GM18907 (cell line): ENCODE results near the gene CRKL.
"Not testable (repeated sequence)": the region's sequence is repeated elsewhere in the genome, so short reads cannot be mapped to it uniquely, and the experiment has no call there.

Experiments used
- ATAC-seq: cut with Tn5 transposase; IDR thresholded peaks from one replicate; pipeline ENCODE4 v1.9.1; 2021; ENCODE audit warnings: mild to moderate bottlenecking, moderate library complexity; ENCODE audit not compliant: unreplicated experiment

The CRKL gene

DNA sequence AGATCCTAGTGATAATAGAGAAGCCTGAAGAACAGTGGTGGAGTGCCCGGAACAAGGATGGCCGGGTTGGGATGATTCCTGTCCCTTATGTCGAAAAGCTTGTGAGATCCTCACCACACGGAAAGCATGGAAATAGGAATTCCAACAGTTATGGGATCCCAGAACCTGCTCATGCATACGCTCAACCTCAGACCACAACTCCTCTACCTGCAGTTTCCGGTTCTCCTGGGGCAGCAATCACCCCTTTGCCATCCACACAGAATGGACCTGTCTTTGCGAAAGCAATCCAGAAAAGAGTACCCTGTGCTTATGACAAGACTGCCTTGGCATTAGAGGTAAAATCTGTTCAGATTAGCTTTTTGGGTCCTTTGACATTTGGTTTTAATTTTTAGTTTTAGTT is 16.7 kb downstream of the CRKL start:
- ATAC-seq = no peak

DNA sequence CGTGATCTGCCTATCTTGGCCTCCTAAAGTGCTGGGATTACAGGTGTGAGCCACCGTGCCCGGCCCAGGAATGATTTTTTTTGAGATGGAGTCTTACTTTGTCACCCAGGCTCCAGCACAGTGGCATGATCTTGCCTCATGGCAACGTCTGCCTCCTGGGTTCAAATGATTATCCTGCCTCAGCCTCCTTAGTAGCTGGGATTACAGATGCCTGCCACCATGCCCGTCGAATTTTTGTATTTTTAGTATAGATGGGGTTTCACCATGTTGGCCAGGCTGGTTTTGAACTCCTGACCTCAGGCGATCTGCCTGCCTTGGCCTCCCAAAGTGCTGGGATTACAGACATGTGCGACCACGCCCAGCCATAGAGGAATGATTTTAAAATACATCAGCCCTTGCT is 17.8 kb downstream of the CRKL start:
- not testable (repeated sequence) for ATAC-seq

DNA sequence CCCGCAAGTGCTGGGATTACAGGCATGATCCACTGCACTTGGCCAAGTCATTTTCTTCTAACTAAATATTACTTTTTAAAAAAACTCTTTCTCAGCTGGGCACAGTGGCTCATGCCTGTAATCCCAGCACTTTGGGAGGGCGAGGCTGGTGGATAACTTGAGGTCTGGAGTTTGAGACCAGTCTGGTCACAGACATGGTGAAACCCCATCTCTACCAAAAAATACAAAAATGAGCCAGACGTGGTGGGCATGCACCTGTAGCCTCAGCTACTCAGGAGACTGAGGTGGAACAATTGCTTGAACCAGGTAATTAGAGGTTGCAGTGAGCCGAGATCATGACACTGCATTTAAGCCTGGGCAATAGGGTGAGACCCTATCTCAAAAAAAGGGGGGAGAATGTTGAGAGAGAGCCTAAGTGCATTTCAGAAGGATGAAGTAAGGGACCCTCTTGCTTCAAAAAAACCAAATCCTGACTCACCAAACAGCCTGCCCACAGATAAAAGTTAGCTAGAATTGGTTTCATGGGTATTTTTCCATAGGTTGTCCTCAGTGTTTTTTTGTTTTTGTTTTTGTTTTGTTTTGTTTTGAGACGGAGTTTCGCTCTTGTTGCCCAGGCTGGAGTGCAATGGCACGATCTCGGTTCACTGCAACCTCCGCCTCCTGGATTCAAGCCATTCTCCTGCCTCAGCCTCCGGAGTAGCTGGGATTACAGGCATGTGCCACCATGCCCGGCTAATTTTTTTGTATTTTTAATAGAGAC is 18.8 kb downstream of the CRKL start:
- not testable (repeated sequence) for ATAC-seq

DNA sequence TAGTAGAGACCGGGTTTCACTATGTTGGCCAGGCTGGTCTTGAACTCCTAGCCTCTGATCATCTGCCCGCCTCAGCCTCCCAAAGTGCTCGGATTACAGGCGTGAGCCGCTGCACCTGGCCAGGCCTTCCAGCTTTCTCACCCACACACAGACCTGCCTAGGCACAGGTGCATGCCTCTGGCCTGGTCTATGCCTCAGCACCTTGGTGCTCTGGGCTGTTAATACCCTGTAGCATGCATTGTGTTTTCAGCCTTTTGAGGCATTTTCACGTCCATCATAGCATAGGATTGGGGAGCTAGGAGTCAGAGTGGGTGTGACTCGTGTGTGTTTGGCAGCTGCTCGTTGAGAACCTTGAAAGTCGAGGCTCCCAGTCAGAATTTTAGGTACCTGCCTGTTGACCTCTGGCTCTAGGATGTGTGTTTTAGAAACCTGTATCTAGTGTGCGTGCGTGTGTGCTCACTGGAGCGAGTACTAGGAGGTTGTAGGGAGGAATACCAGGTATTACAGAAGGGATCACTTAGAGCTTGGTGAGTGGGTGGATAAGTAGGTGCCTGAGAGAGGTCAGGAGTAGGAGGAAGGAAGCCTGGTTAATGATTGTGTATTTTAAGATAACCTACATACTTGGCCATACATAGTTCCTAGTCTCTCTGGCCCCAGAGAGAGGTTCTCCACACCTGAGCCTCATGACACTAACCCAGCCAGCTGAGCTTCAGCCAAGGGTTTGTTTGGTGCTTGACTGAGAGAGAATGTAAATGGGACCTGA is 20.0 kb downstream of the CRKL start:
- no peak for ATAC-seq

DNA sequence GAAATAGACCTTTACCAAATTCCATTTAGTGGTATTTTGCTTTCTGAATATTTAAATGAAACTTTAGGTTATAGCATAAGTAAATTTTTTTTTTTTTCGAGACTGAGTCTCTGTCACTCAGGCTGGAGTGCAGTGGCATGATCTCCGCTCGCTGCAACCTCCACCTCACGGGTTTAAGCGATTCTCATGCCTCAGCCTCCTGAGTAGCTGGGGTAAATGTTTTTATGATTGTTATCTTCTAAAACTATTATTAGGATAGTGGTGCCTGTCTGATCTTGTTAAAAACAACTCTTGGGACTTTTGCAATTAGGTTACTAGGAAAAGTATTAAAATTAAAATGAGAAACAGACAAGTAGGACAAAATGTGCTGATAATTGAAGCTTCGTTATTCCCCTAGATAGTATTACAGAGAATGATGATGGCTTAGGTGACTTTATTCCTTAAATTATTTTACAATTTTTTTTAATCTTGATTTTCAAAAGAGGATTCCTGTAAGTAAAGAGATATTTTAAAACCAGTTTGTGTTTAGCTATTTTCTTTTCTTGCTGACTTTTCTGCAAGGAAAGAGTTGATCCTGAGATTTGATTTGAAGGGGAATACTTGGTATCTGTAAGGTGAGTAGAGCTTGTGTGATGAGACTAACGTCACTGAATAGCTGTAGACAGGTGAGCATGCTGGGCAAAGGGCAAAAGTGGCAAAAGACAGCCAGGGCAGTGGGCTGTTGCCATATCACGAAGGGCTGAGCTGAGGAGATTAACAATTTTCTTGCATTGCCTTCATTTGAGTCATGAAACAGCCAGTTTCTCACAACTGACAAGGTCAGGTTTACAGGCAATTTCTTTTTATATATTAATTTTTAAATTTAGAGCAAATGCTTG is 20.8 kb downstream of the CRKL start:
- no peak for ATAC-seq

DNA sequence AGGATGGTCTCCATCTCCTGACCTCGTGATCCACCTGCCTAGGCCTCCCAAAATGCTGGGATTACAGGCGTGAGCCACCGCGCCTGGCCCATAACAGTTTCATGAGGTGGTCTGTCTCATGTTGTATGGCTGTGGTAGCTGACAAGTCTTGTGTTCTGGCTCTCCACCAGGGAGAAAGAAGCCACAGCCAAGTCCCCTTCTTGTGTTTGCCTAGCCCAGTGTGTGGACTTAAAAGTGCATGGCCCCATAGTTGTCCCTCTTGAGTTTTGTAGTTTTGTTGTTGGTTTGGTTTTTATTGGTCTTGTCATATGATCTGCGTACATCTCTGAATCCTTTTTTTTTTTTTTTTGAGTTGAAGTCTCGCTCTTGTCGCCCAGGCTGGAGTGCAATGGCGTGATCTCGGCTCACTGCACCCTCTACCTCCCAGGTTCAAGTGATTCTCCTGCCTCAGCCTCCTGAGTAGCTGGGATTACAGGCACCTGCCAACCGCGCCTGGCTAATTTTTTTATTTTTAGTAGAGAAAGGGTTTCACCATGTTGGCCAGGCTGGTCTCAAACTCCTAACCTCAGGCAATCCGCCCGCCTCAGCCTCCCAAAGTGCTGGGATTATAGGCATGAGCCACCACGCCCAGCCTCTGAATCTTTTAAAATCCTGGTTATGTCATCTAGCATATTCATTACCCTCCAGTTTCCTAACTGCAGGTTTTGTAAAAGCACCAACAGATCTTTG is 22.4 kb downstream of the CRKL start:
- ATAC-seq = not testable (repeated sequence)

DNA sequence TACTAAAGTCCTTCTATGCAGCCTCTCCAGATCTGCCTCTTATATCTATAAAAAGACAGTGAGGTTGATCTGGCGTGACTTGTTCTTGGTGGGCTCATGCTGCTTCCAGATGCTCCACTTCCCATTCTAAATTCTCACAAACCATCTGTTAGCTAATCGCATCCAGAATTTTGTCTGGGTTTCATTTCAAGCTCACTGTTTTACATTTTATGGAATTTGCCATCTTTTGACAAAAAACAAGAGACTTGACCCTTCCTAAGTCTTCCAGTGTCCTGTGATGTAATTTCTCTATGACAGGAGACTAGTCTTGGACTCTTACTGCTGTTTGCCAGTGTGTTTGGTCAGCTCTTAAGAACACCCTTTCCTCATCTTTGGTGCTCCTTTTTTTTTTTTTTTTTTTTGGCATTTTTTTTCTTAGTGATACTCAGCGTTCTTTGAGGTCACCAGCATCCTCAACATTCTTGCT is 23.0 kb downstream of the CRKL start:
- no peak for ATAC-seq

DNA sequence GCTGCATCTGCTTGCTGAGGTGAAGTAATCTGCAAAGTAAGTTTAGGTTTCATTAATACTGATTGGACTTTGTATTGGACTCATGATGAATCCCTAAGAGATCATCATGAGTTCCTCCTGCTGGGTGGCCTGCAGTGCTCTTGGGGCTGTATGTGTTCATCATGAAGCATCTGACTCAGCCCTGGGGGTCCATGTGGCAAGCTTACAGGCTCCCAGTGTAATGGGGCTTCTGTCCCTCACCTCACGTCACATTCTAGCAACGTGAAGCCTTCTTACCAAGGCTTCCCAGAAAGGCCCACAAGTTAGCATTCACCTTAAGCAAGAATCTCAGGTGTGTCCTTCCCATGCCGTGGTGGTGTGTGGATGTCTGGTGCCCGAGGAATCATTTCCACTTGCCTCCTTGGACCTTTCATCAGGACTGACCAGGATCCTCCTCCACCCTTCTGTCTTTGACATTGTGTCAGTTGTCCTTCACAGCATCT is 23.7 kb downstream of the CRKL start:
- no peak for ATAC-seq

DNA sequence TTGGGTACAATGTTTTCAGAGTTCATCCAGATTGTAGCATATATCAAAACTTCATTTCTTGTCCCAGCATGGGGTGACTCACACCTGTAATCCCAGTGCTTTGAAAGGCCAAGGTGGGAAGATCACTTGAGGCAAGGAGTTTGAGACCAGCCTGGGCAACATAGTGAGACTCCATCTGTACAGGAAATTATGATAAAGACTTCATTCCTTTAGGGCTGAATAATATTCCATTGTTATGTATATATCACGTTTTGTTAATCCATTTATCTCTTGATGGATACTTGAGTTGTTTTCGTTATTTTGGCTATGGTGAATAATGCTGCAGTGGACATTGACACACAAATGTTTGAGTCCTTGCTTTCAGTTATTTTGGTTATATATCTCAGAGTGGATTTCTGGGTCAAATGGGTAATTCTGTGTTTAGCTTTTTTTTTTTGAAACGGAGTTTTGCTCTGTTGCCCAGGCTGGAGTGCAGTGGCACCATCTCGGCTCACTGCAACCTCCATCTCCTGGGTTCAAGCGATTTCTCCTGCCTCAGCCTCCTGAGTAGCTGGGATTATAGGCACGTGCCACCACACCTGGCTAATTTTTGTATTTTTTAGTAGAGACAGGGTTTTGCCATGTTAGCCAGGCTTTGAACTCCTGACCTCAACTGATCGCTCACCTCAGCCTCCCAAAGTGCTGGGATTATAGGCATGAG is 25.1 kb downstream of the CRKL start:
- ATAC-seq = not testable (repeated sequence)

DNA sequence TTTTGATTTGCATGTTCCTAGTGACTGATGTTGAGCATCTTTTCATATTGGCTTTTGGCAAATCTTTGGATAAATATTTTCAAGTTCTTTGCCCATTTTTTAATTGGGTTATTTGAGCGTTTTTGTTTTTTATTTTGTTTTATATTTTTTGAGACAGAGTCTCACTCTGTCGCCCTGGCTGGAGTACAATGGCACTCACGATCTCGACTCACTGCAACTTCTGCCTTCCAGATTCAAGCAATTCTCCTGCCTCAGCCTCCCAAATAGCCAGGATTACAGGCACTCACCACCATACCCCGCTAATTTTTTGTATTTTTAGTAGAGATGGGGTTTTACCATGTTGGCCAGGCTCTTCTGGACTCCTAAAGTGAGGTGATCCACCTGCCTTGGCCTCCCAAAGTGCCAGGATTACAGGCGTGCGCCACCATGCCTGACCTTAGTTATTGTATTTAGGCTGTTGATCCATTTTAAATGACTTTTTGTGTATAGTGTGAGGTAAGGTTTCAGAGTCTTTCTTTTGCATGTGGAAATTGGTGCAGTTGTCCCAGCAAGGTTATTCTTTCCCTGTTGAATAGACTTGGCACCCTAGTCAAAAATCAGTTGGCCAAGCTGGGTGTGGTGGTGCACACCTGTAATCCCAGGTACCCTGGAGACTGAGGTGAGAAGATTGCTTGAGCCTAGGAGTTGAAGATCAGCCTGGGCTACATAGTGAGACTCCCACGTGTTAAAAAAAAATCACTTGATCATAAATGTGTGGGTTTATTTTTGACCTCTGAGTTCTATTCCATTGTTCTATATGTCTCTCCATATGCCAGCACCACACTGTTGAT is 26.1 kb downstream of the CRKL start:
- no peak for ATAC-seq

DNA sequence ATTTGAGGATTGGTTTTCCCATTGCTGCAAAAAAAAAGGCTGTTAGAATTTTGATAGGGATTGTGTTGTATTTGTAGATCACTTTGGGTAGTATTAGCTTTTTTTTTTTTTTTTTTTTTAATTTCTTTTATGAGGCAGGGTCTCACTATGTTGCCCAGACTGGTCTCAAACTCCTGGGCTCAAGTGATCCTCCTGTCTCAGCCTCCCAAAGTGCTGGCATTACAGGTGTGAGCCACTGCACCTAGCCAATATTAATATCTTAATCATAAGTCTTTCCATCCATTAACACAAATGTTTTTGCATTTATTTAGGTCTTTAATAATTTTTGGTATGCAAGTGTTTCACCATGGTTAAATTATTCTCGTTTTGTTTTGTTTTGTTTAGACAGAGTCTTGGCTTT is 26.8 kb downstream of the CRKL start:
- no peak for ATAC-seq

DNA sequence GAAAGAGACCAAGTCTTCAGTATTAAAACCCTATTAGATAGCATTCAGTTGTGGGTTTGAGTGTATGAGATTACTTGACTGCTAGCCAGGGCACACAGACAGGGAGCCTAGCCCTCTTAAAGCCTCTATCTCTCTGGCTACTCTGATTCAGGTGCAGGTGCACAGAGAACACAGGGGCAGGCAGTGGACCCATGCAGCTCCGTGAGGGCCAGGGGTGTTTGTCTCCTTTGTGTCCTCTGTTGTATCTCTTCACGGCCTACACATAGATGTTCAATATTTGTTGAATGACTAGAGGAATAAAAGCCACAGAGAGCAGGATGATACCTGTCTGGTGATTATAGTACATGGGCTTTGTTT is 28.3 kb downstream of the CRKL start:
- no peak for ATAC-seq

DNA sequence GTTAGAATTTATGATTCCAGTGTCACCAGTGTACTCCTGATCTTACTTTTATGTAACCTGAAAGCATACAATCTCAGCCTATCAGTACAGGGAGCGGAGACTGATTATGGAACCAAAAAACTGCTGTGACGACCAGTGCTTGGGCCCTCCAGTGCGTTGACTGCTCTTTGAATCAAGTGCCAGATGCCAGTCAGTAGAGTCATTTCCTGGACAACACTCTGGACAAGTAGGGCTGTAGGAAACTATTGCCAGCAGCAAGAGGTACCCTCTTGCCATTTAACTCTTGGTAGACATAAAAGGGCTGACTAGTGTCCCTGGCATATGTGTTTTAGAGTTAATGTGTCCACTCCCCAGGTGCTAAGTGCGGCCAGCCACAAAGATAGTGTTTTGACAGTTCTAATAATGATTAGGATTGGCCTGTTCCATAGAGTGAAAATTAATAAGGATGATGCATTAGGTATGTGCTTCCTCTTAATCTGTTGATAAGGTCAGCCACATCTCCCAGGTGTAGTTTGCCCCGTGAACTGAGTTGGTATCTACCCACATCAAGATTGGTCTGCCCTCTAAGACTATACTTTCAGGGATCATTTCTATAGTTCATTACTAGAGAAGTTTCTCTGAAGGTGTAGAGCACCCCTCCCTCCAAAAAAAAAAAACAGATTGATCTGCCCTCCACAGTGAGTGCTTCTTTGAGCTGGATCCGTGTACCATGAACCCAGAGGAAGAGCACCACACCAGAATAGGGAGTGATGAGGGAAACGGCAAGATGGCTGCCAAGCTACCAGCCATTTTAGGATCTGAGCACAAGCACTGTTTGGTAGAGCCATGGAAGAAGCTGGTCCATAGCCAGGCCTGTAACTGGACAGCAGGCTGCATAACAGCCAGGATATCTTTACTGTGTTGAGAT is 29.1 kb downstream of the CRKL start:
- no peak for ATAC-seq

DNA sequence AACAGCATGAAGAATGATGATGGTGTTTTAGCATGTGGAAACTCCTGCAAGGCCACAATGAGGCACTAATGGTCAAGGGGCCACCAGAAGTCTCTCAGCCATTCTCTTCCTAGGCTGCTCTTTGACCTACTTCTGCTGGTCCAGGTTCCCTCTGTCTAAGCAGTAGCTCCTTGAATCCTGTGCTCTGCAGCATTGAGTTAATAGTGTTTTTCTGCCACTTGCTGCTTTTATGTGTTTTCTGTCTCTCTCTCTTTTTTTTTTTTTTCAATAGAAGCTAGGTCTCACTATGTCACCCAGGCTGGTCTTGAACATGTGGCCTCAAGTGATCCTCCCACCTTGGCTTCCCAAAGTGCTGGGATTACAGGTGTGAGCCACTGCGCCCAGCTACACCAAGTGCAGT is 29.8 kb downstream of the CRKL start:
- no peak for ATAC-seq

DNA sequence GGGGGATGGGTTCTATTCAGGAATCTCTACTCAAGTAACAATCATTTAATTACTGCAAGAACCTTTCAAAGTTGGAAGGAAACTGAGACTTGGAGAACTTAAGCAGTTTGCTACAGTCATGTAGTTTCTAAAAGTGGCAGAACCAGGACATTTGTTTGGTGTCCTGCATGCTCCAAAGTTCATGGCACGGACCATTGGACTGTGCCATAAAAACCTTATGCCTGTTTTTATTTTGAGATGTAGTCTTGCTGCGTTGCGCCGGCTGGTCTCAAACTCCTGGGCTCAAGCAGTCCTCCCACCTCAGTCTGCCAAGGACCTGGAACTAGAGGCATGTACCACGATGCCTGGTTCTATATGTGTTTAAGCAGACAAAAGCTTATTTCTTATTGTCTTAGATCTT is 31.2 kb downstream of the CRKL start:
- no peak for ATAC-seq

DNA sequence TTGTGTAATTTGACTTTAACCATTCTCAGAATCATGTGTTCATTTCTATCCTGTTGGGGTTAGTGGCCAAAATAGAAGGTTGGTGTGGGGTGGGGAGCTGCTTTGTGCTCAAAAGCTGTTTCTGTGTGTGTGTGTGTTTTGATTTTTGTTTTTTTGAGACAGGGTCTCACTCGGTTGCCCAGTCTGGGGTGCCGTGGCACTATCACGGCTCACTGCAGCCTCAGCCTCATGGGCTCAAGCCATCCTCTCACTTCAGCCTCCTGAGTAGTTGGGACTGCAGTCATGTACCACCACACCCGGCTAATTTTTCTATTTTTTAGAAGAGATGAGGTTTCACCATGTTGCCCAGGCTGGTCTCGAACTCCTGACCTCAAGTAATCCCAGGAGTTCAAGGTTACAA is 31.8 kb downstream of the CRKL start:
- ATAC-seq = no peak

DNA sequence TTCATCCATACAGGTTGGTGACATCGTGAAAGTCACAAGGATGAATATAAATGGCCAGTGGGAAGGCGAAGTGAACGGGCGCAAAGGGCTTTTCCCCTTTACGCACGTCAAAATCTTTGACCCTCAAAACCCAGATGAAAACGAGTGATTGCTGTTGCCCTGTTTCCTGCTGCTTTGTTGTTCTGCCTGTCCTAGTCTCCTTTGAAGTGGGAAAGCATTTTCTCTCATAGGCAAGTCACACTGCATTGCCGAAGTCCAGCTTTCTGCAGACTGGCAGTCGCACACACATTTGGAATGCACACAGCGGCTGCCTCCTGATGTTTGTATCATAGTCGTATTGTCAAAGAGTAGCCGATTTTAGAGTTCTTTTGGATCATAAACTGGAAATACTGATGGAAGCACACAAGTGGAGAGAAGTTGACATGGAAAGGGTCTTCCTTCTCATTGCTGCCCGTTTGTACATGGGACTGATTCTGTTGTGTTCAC is 32.5 kb downstream of the CRKL start:
- ATAC-seq = no peak
